Right atrium auricular region (tissue), 2 donors: ENCODE data around the gene PDK2. TPM values are rescaled to one million over a fixed set of nuclear protein-coding genes. Genes with fewer than 3 reads are reported as not detected.

ENCODE experiments used
- DNase-seq: peaks from one replicate; pipeline ENCODE4 v3.0.0-alpha.2; 2019; ENCODE audit warnings: low spot score
- H3K27ac ChIP-seq, 2 donors: fragments of 200-600 bp; sonication (generic); 1 replicate in 1 of 2; 2 replicates in 1 of 2; pipeline ENCODE4 v1.5.1; 2016 to 2019
- H3K27me3 ChIP-seq, 2 donors: fragments of 200-600 bp; sonication (generic); one replicate each; pipeline versions ENCODE4 v1.5.1 to v1.6.0; 2017 to 2019
- H3K36me3 ChIP-seq: fragments of 200-600 bp; sonication (generic); one replicate; pipeline ENCODE4 v1.5.1; 2016
- H3K4me1 ChIP-seq, 2 donors: fragments of 200-600 bp; sonication (generic); one replicate each; pipeline versions ENCODE4 v1.5.1 to v1.6.0; 2017 to 2019
- H3K4me3 ChIP-seq, 2 donors: fragments of 200-600 bp; sonication (generic); 1 replicate in 1 of 2; 2 replicates in 1 of 2; pipeline ENCODE4 v1.5.1; 2017 to 2019; ENCODE audit warnings: mild to moderate bottlenecking in 1 of 2, moderate library complexity in 1 of 2
- H3K9me3 ChIP-seq, 2 donors: fragments of 200-600 bp; sonication (generic); one replicate each; pipeline ENCODE4 v1.5.1; 2019
- CTCF ChIP-seq, 2 donors: fragments of 200-600 bp; sonication (generic); IDR thresholded peaks; one replicate each; pipeline ENCODE4 v1.5.1; 2019; ENCODE audit warnings: antibody characterized with exemption in 2 of 2
- total RNA-seq, 2 donors: library from RNA; depleted of rRNA; stranded (reverse); fragments of >200 nt; gene quantifications; one replicate each; pipeline ENCODE4 v1.1.0, GENCODE V29; 2016

Gene PDK2
- total RNA-seq, 2 donors from 2014 or later: 186 to 214 TPM

- peak overlapping the region; percentile 94 to 100 for H3K27ac ChIP-seq
Observed at GRCh38 chr17:50114849-50115357, 19.8 kb downstream of the PDK2 start.

GRCh38 chr17:50115756-50116155, 20.6 kb downstream of the PDK2 start:
- no peak for TF ChIP-seq CTCF (IDR thresholded peaks at IDR 0.05)
- peak; percentile 68 for DNase-seq
- Histone ChIP-seq H3K27me3 (no peaks in the 10 kb centered on the region), H3K9me3 (no peaks in the 10 kb centered on the region), H3K36me3 (no peaks in the 10 kb centered on the region), H3K27ac (peak overlapping the region; percentile 27 to 100), H3K4me1 (peaks cover 0 to 63% of the 10 kb centered on the region in 2 donors), H3K4me3 (no peak overlapping the region)

More at GRCh38 chr17:50114849-50115357, 19.8 kb downstream of the PDK2 start:
- H3K4me1 ChIP-seq: peaks cover 0 to 70% of the 10 kb centered on the region in 2 donors
- no peak overlapping the region for H3K4me3 ChIP-seq
- H3K36me3 ChIP-seq: peaks cover 8% of the 10 kb centered on the region
- DNase-seq: no peak
- TF ChIP-seq CTCF (IDR thresholded peaks at IDR 0.05): peak; percentile 51 to 73
- no peaks in the 10 kb centered on the region for H3K9me3 ChIP-seq
- no peaks in the 10 kb centered on the region for H3K27me3 ChIP-seq

GRCh38 chr17:50117202-50118051, 22.3 kb downstream of the PDK2 start:
- DNase-seq: no peak
- Histone ChIP-seq H3K27me3 (no peaks in the 10 kb centered on the region), H3K4me3 (peak overlapping the region in 1 of 2 donors; percentile 20), H3K27ac (no peak overlapping the region), H3K36me3 (no peaks in the 10 kb centered on the region), H3K9me3 (no peaks in the 10 kb centered on the region), H3K4me1 (peaks cover 0 to 46% of the 10 kb centered on the region in 2 donors)
- TF ChIP-seq CTCF (IDR thresholded peaks at IDR 0.05): peak; percentile 47 to 77

- Histone ChIP-seq H3K27me3 (no peaks in the 10 kb centered on the region), H3K4me3 (no peak overlapping the region), H3K4me1 (peaks cover 0 to 38% of the 10 kb centered on the region in 2 donors), H3K27ac (no peak overlapping the region), H3K36me3 (no peaks in the 10 kb centered on the region), H3K9me3 (no peaks in the 10 kb centered on the region)
- TF ChIP-seq CTCF (IDR thresholded peaks at IDR 0.05): no peak
- no peak for DNase-seq
Observed at GRCh38 chr17:50118076-50118827, 23.1 kb downstream of the PDK2 start.

- H3K27me3 ChIP-seq: no peaks in the 10 kb centered on the region
- no peak for TF ChIP-seq CTCF (IDR thresholded peaks at IDR 0.05)
- no peak for DNase-seq
- no peak overlapping the region for H3K4me3 ChIP-seq
- H3K9me3 ChIP-seq: no peaks in the 10 kb centered on the region
- no peaks in the 10 kb centered on the region for H3K36me3 ChIP-seq
- no peak overlapping the region for H3K27ac ChIP-seq
- peaks cover 0 to 35% of the 10 kb centered on the region in 2 donors for H3K4me1 ChIP-seq
Observed at GRCh38 chr17:50118828-50119218, 23.7 kb downstream of the PDK2 start.
